Liver (tissue), 9 donors: ENCODE results near the gene USP17L20. TPM values are rescaled to one million over a fixed set of nuclear protein-coding genes. Genes with fewer than 3 reads are reported as not detected.
"Not testable (repeated sequence)": the region's sequence is repeated elsewhere in the genome, so short reads cannot be mapped to it uniquely, and the experiment has no call there.

ENCODE experiments used
- DNase-seq: peaks from one replicate; pipeline ENCODE4 v3.0.0-alpha.2; 2017; ENCODE audit warnings: low spot score
- H3K27ac ChIP-seq, 2 donors: one replicate each; pipeline ENCODE4 v1.7.0; 2013; ENCODE audit warnings: inconsistent platforms in 2 of 2, low read length in 2 of 2, control low read depth in 1 of 2, low read depth in 1 of 2, mild to moderate bottlenecking in 1 of 2
- H3K27me3 ChIP-seq, 4 donors: one replicate each; pipeline versions ENCODE4 v1.6.1 to v1.7.0; 2013; ENCODE audit warnings: low read length in 3 of 4, inconsistent platforms in 1 of 4, mild to moderate bottlenecking in 1 of 4, moderate library complexity in 1 of 4; ENCODE audit not compliant: control insufficient read depth in 4 of 4, insufficient read depth in 4 of 4
- H3K36me3 ChIP-seq, 4 donors: one replicate each; pipeline versions ENCODE4 v1.6.1 to v1.7.0; 2013; ENCODE audit warnings: low read length in 3 of 4, mild to moderate bottlenecking in 3 of 4, low read depth in 1 of 4, moderate library complexity in 1 of 4; ENCODE audit not compliant: control insufficient read depth in 4 of 4, insufficient read depth in 3 of 4
- H3K4me1 ChIP-seq, 4 donors: one replicate each; pipeline versions ENCODE4 v1.6.1 to v1.7.0; 2013; ENCODE audit warnings: low read length in 3 of 4, mild to moderate bottlenecking in 3 of 4, moderate library complexity in 1 of 4; ENCODE audit not compliant: control insufficient read depth in 4 of 4, insufficient read depth in 4 of 4
- H3K4me3 ChIP-seq, 3 donors: one replicate each; pipeline versions ENCODE4 v1.6.1 to v1.7.0; 2013; ENCODE audit warnings: low read length in 3 of 3, control low read depth in 1 of 3, low read depth in 1 of 3, mild to moderate bottlenecking in 1 of 3
- H3K9ac ChIP-seq, 2 donors: one replicate each; pipeline ENCODE4 v1.7.0; 2013; ENCODE audit warnings: low read length in 2 of 2, mild to moderate bottlenecking in 2 of 2, moderate library complexity in 2 of 2, control low read depth in 1 of 2, low read depth in 1 of 2
- H3K9me3 ChIP-seq, 4 donors: one replicate each; pipeline versions ENCODE4 v1.6.1 to v1.7.0; 2013; ENCODE audit warnings: low read length in 3 of 4; ENCODE audit not compliant: control insufficient read depth in 4 of 4
- whole genome bisulfite sequencing: extraction: QIAGEN DNeasy Blood & Tissue Kit; methylation state at CpG from one replicate; pipeline ENCODE4 v1.1.7; 2013; 5-methylcytosine and 5-hydroxymethylcytosine counted together
- polyA plus RNA-seq, 2 donors: library from polyadenylated mRNA; stranded (reverse) in 1 of 2; unstranded in 1 of 2; fragments of 200-250 nt in 1 of 2; fragments of >200 nt in 1 of 2; fragmentation: Nextera tagmentation in 1 of 2; extraction: Ambion mirVana in 1 of 2; gene quantifications; one replicate each; pipeline versions ENCODE4 v1.2.1 to v1.2.3, GENCODE V29; 2013 to 2015
- total RNA-seq, 2 donors: library from RNA; depleted of rRNA; stranded (reverse); fragments of >200 nt; gene quantifications; one replicate each; pipeline ENCODE4 v1.2.3, GENCODE V29; 2014
- donor health status: healthy.
- donor health status: healthy.
- donor health status: healthy.
- donor health status: healthy.
- donor health status: healthy.

Gene USP17L20, protein sequence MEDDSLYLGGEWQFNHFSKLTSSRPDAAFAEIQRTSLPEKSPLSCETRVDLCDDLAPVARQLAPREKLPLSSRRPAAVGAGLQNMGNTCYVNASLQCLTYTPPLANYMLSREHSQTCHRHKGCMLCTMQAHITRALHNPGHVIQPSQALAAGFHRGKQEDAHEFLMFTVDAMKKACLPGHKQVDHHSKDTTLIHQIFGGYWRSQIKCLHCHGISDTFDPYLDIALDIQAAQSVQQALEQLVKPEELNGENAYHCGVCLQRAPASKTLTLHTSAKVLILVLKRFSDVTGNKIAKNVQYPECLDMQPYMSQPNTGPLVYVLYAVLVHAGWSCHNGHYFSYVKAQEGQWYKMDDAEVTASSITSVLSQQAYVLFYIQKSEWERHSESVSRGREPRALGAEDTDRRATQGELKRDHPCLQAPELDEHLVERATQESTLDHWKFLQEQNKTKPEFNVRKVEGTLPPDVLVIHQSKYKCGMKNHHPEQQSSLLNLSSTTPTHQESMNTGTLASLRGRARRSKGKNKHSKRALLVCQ
- total RNA-seq (not detected), polyA plus RNA-seq (not detected)

DNA sequence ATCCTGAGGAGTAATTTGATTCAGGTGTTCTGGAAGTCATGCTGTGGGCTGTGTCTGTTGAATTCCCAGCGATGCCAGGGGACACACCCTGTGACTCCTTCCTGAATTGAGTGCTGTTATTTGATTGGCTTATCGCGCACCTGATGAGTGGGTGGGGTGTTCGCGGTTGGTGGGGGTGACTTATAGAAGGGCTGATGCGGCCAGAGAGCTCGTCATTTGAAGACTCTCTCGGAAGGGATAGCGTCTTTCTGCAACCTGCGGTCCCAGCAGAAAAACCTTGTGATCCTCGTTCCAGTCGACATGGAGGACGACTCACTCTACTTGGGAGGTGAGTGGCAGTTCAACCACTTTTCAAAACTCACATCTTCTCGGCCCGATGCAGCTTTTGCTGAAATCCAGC is at the start of gene USP17L20:
USP17L20 (plus strand) TSS at position 301 of the 400 bp plus-strand sequence; CDS start at position 301, 0 bp downstream.
- not testable (repeated sequence) for H3K4me3 ChIP-seq, DNase-seq, H3K9me3 ChIP-seq, H3K36me3 ChIP-seq, H3K4me1 ChIP-seq, H3K9ac ChIP-seq, H3K27me3 ChIP-seq, H3K27ac ChIP-seq
- no CpG with 5 or more reads among the region's 15 CpGs for WGBS

DNA sequence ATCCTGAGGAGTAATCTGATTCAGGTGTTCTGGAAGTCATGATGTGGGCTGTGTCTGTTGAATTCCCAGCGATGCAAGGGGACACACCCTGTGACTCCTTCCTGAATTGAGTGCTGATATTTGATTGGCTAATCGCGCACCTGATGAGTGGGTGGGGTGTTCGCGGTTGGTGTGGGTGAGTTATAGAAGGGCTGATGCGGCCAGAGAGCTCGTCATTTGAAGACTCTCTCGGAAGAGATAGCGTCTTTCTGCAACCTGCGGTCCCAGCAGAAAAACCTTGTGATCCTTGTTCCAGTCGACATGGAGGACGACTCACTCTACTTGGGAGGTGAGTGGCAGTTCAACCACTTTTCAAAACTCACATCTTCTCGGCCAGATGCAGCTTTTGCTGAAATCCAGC is 47.6 kb upstream of the USP17L20 start, which contains the start of gene USP17L10:
USP17L10 (plus strand) TSS at position 301 of the 400 bp plus-strand sequence; CDS start at position 301, 0 bp downstream.
- DNase-seq, H3K9me3 ChIP-seq, H3K27me3 ChIP-seq, H3K4me3 ChIP-seq, H3K4me1 ChIP-seq, H3K9ac ChIP-seq, H3K36me3 ChIP-seq, H3K27ac ChIP-seq: not testable (repeated sequence)
- 83% methylated on average over 13 of the region's 13 CpGs for WGBS

DNA sequence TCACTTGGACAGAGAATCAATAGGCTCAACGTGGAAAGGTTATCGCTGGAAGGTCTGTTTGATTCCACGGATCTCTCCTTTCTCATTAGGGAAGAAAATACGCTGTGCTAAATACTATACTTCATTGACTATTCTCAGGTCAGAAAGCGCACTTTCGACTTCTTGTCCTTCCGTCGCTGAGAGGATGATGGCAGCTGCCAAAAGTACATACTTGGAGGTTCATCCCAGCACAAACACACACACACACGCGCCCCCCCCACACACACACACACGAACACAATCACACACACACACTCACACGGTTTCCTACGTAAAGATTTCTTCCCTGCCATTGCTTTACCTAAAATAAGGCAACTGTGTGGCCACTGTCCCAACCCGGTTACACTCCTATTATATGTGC is 43.2 kb upstream of the USP17L20 start:
- H3K4me3 ChIP-seq, DNase-seq, H3K27me3 ChIP-seq, H3K9ac ChIP-seq, H3K4me1 ChIP-seq, H3K36me3 ChIP-seq, H3K27ac ChIP-seq, H3K9me3 ChIP-seq: not testable (repeated sequence)
- WGBS, result 76% methylated on average over 11 of the region's 14 CpGs

GRCh38 chr4:9215105-9215504 is 42.8 kb upstream of the USP17L20 start, which contains the start of gene USP17L11:
USP17L11 (plus strand) TSS chr4:9215405; CDS start chr4:9215405, 0 bp downstream.
- 91% methylated on average over 10 of the region's 14 CpGs for WGBS
- H3K4me3 ChIP-seq, H3K27me3 ChIP-seq, DNase-seq, H3K27ac ChIP-seq, H3K4me1 ChIP-seq, H3K9me3 ChIP-seq, H3K36me3 ChIP-seq, H3K9ac ChIP-seq: not testable (repeated sequence)

- not testable (repeated sequence) for H3K9ac ChIP-seq, DNase-seq, H3K27ac ChIP-seq, H3K4me3 ChIP-seq, H3K27me3 ChIP-seq, H3K4me1 ChIP-seq, H3K36me3 ChIP-seq, H3K9me3 ChIP-seq
- no CpG with 5 or more reads among the region's 13 CpGs for WGBS
Observed at GRCh38 chr4:9219852-9220251, 38.1 kb upstream of the USP17L20 start, which contains the start of gene USP17L12. USP17L12 (plus strand) TSS chr4:9220152; CDS start chr4:9220152, 0 bp downstream.

DNA sequence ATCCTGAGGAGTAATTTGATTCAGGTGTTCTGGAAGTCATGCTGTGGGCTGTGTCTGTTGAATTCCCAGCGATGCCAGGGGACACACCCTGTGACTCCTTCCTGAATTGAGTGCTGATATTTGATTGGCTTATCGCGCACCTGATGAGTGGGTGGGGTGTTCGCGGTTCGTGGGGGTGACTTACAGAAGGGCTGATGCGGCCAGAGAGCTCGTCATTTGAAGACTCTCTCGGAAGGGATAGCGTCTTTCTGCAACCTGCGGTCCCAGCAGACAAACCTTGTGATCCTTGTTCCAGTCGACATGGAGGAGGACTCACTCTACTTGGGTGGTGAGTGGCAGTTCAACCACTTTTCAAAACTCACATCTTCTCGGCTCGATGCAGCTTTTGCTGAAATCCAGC is 33.3 kb upstream of the USP17L20 start, which contains the start of gene USP17L13:
USP17L13 (plus strand) TSS at position 301 of the 400 bp plus-strand sequence; CDS start at position 301, 0 bp downstream.
- no CpG with 5 or more reads among the region's 14 CpGs for WGBS
- not testable (repeated sequence) for DNase-seq, H3K27me3 ChIP-seq

DNA sequence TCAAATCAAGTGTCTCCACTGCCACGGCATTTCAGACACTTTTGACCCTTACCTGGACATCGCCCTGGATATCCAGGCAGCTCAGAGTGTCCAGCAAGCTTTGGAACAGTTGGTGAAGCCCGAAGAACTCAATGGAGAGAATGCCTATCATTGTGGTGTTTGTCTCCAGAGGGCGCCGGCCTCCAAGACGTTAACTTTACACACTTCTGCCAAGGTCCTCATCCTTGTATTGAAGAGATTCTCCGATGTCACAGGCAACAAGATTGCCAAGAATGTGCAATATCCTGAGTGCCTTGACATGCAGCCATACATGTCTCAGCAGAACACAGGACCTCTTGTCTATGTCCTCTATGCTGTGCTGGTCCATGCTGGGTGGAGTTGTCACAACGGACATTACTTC is 27.7 kb upstream of the USP17L20 start:
- H3K27me3 ChIP-seq, H3K4me3 ChIP-seq, H3K4me1 ChIP-seq, DNase-seq, H3K36me3 ChIP-seq, H3K9me3 ChIP-seq, H3K27ac ChIP-seq, H3K9ac ChIP-seq: not testable (repeated sequence)
- 82% methylated on average over 5 of the region's 8 CpGs for WGBS

More for the DNA sequence above, 33.3 kb upstream of the USP17L20 start, which contains the start of gene USP17L13:
- not testable (repeated sequence) for H3K27ac ChIP-seq, H3K36me3 ChIP-seq, H3K4me1 ChIP-seq, H3K9me3 ChIP-seq, H3K4me3 ChIP-seq, H3K9ac ChIP-seq

DNA sequence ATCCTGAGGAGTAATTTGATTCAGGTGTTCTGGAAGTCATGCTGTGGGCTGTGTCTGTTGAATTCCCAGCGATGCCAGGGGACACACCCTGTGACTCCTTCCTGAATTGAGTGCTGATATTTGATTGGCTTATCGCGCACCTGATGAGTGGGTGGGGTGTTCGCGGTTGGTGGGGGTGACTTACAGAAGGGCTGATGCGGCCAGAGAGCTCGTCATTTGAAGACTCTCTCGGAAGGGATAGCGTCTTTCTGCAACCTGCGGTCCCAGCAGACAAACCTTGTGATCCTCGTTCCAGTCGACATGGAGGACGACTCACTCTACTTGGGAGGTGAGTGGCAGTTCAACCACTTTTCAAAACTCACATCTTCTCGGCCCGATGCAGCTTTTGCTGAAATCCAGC is 23.8 kb upstream of the USP17L20 start, which contains the start of gene USP17L15:
USP17L15 (plus strand) TSS at position 301 of the 400 bp plus-strand sequence; CDS start at position 301, 0 bp downstream.
- no CpG with 5 or more reads among the region's 15 CpGs for WGBS
- not testable (repeated sequence) for DNase-seq, H3K4me1 ChIP-seq, H3K9me3 ChIP-seq, H3K27ac ChIP-seq, H3K36me3 ChIP-seq, H3K4me3 ChIP-seq, H3K27me3 ChIP-seq, H3K9ac ChIP-seq
